Measurements from ENCODE around the gene UQCRC1.

GRCh38 chr3:48624767-48625166, 15.3 kb upstream of the UQCRC1 start:
- TF ChIP-seq CTCF (IDR thresholded peaks at IDR 0.05) (no peak), POLR2A (IDR thresholded peaks at IDR 0.05) (no peak), EP300 (IDR thresholded peaks at IDR 0.05) (no peak)

Data from upper lobe of left lung (tissue), 4 donors.